Activated naive CD4-positive, alpha-beta T cell treated with anti-CD3 and anti-CD28 coated beads, Interleukin-2, amount 10 ng/mL, durations not matched to agents 7 days and 5 days (primary cell): ENCODE data around the gene MOK.
A peak's percentile ranks its signal among the peaks of the same experiment; 100 is the strongest.

Experiments used
- CTCF ChIA-PET: fragments of 350-600 bp; sonication (Branson Sonifier 250); formaldehyde crosslinking; loops from one replicate; lab custom pipeline; 2021; ENCODE audit warnings: antibody characterized with exemption; lab: Charles Lee
- DNase-seq: peaks from one replicate; pipeline ENCODE4 v3.0.0-alpha.2; 2020
- H3K27ac Mint-ChIP-seq: one replicate; pipeline ENCODE4 v1.8.0; 2021; ENCODE audit warnings: mild to moderate bottlenecking, moderate library complexity, mixed read lengths
- H3K27me3 Mint-ChIP-seq: one replicate; pipeline ENCODE4 v1.8.0; 2021; ENCODE audit warnings: mild to moderate bottlenecking, mixed read lengths
- H3K36me3 Mint-ChIP-seq: one replicate; pipeline ENCODE4 v1.8.0; 2021; ENCODE audit warnings: mixed read lengths
- H3K4me1 Mint-ChIP-seq: one replicate; pipeline ENCODE4 v1.8.0; 2021; ENCODE audit warnings: mixed read lengths
- H3K4me3 Mint-ChIP-seq: one replicate; pipeline ENCODE4 v1.8.0; 2021; ENCODE audit warnings: mild to moderate bottlenecking, moderate library complexity, mixed read lengths
- H3K9me3 Mint-ChIP-seq: one replicate; pipeline ENCODE4 v1.8.0; 2021; ENCODE audit warnings: mixed read lengths

MOK gene

GRCh38 chr14:102225386-102225785 is 79.6 kb downstream of the MOK start:
- CTCF ChIA-PET: no interaction called here
- no peak overlapping the region for H3K27ac Mint-ChIP-seq
- H3K9me3 Mint-ChIP-seq: no peaks in the 10 kb centered on the region
- H3K4me1 Mint-ChIP-seq: peaks cover 4% of the 10 kb centered on the region
- H3K4me3 Mint-ChIP-seq: no peak overlapping the region
- no peak for DNase-seq
- H3K27me3 Mint-ChIP-seq: peaks cover under 1% of the 10 kb centered on the region
- H3K36me3 Mint-ChIP-seq: peaks cover 4% of the 10 kb centered on the region

- Mint-ChIP-seq H3K27me3 (no peaks in the 10 kb centered on the region), H3K27ac (no peak overlapping the region), H3K9me3 (no peaks in the 10 kb centered on the region), H3K4me1 (peaks cover 4% of the 10 kb centered on the region), H3K4me3 (no peak overlapping the region), H3K36me3 (peaks cover 4% of the 10 kb centered on the region)
- CTCF ChIA-PET: no interaction called here
- no peak for DNase-seq
Observed at GRCh38 chr14:102223682-102224081, 81.3 kb downstream of the MOK start.

GRCh38 chr14:102222751-102223150 is 82.2 kb downstream of the MOK start:
- no peak for DNase-seq
- no peaks in the 10 kb centered on the region for H3K9me3 Mint-ChIP-seq
- peaks cover 4% of the 10 kb centered on the region for H3K4me1 Mint-ChIP-seq
- no peaks in the 10 kb centered on the region for H3K27me3 Mint-ChIP-seq
- no peak overlapping the region for H3K27ac Mint-ChIP-seq
- peaks cover 4% of the 10 kb centered on the region for H3K36me3 Mint-ChIP-seq
- H3K4me3 Mint-ChIP-seq: no peak overlapping the region
- CTCF ChIA-PET: no interaction called here

- DNase-seq: no peak
- H3K9me3 Mint-ChIP-seq: no peaks in the 10 kb centered on the region
- H3K4me1 Mint-ChIP-seq: peaks cover 4% of the 10 kb centered on the region
- peaks cover 4% of the 10 kb centered on the region for H3K36me3 Mint-ChIP-seq
- no peaks in the 10 kb centered on the region for H3K27me3 Mint-ChIP-seq
- CTCF ChIA-PET: no interaction called here
- H3K27ac Mint-ChIP-seq: no peak overlapping the region
- no peak overlapping the region for H3K4me3 Mint-ChIP-seq
Observed at GRCh38 chr14:102222009-102222575, 82.9 kb downstream of the MOK start.

- Mint-ChIP-seq H3K27me3 (no peaks in the 10 kb centered on the region), H3K4me3 (no peak overlapping the region), H3K27ac (no peak overlapping the region), H3K4me1 (peaks cover 4% of the 10 kb centered on the region), H3K36me3 (peaks cover 4% of the 10 kb centered on the region), H3K9me3 (no peaks in the 10 kb centered on the region)
- CTCF ChIA-PET: no interaction called here
- no peak for DNase-seq
Observed at GRCh38 chr14:102221026-102221425, 83.9 kb downstream of the MOK start.

GRCh38 chr14:102220031-102220430 is 84.9 kb downstream of the MOK start:
- no peak overlapping the region for H3K4me3 Mint-ChIP-seq
- H3K4me1 Mint-ChIP-seq: peaks cover 4% of the 10 kb centered on the region
- no peak overlapping the region for H3K27ac Mint-ChIP-seq
- DNase-seq: peak; percentile 18
- H3K9me3 Mint-ChIP-seq: no peaks in the 10 kb centered on the region
- CTCF ChIA-PET: no interaction called here
- H3K36me3 Mint-ChIP-seq: peaks cover 4% of the 10 kb centered on the region
- no peaks in the 10 kb centered on the region for H3K27me3 Mint-ChIP-seq

- no peak overlapping the region for H3K4me3 Mint-ChIP-seq
- H3K27ac Mint-ChIP-seq: no peak overlapping the region
- peaks cover 4% of the 10 kb centered on the region for H3K4me1 Mint-ChIP-seq
Observed at GRCh38 chr14:102219316-102219715, 85.6 kb downstream of the MOK start.

GRCh38 chr14:102218688-102219087 is 86.3 kb downstream of the MOK start:
- Mint-ChIP-seq H3K9me3 (no peaks in the 10 kb centered on the region), H3K27me3 (no peaks in the 10 kb centered on the region), H3K27ac (no peak overlapping the region), H3K4me1 (peaks cover 4% of the 10 kb centered on the region), H3K4me3 (no peak overlapping the region), H3K36me3 (peaks cover 1% of the 10 kb centered on the region)
- no peak for DNase-seq
- CTCF ChIA-PET: no interaction called here

More at GRCh38 chr14:102219316-102219715, 85.6 kb downstream of the MOK start:
- Mint-ChIP-seq H3K9me3 (no peaks in the 10 kb centered on the region), H3K27me3 (no peaks in the 10 kb centered on the region), H3K36me3 (peaks cover 2% of the 10 kb centered on the region)
- no peak for DNase-seq
- CTCF ChIA-PET: no interaction called here

GRCh38 chr14:102217987-102218421 is 87.0 kb downstream of the MOK start:
- peaks cover 4% of the 10 kb centered on the region for H3K4me1 Mint-ChIP-seq
- H3K36me3 Mint-ChIP-seq: no peaks in the 10 kb centered on the region
- H3K27ac Mint-ChIP-seq: no peak overlapping the region
- H3K9me3 Mint-ChIP-seq: no peaks in the 10 kb centered on the region
- no peak for DNase-seq
- CTCF ChIA-PET: no interaction called here
- H3K4me3 Mint-ChIP-seq: no peak overlapping the region
- H3K27me3 Mint-ChIP-seq: no peaks in the 10 kb centered on the region

GRCh38 chr14:102217399-102217798 is 87.6 kb downstream of the MOK start:
- Mint-ChIP-seq H3K4me3 (no peak overlapping the region), H3K4me1 (peaks cover 4% of the 10 kb centered on the region), H3K9me3 (no peaks in the 10 kb centered on the region), H3K36me3 (no peaks in the 10 kb centered on the region), H3K27me3 (no peaks in the 10 kb centered on the region), H3K27ac (no peak overlapping the region)
- CTCF ChIA-PET: no interaction called here
- DNase-seq: no peak

GRCh38 chr14:102215576-102216250 is 89.3 kb downstream of the MOK start:
- no peak for DNase-seq
- no peaks in the 10 kb centered on the region for H3K4me1 Mint-ChIP-seq
- CTCF ChIA-PET: interaction anchor here (1.4 kb wide), 1 partner anchor 119 kb away, joined by 4 read pairs; no protein-coding TSS in a partner anchor
- no peaks in the 10 kb centered on the region for H3K36me3 Mint-ChIP-seq
- H3K27me3 Mint-ChIP-seq: no peaks in the 10 kb centered on the region
- H3K4me3 Mint-ChIP-seq: no peak overlapping the region
- H3K27ac Mint-ChIP-seq: no peak overlapping the region
- H3K9me3 Mint-ChIP-seq: no peaks in the 10 kb centered on the region

GRCh38 chr14:102215071-102215470 is 89.9 kb downstream of the MOK start:
- Mint-ChIP-seq H3K4me3 (no peak overlapping the region), H3K27ac (no peak overlapping the region), H3K9me3 (no peaks in the 10 kb centered on the region), H3K27me3 (no peaks in the 10 kb centered on the region), H3K4me1 (no peaks in the 10 kb centered on the region), H3K36me3 (no peaks in the 10 kb centered on the region)
- CTCF ChIA-PET: no interaction called here
- DNase-seq: no peak

GRCh38 chr14:102213984-102214658 is 90.8 kb downstream of the MOK start:
- Mint-ChIP-seq H3K27ac (no peak overlapping the region), H3K27me3 (no peaks in the 10 kb centered on the region), H3K4me1 (no peaks in the 10 kb centered on the region), H3K9me3 (no peaks in the 10 kb centered on the region), H3K4me3 (no peak overlapping the region), H3K36me3 (peaks cover 7% of the 10 kb centered on the region)
- DNase-seq: no peak
- CTCF ChIA-PET: no interaction called here

- no peak for DNase-seq
- Mint-ChIP-seq H3K36me3 (peaks cover 11% of the 10 kb centered on the region), H3K27ac (no peak overlapping the region), H3K4me1 (no peaks in the 10 kb centered on the region), H3K4me3 (no peak overlapping the region), H3K27me3 (no peaks in the 10 kb centered on the region), H3K9me3 (no peaks in the 10 kb centered on the region)
- CTCF ChIA-PET: no interaction called here
Observed at GRCh38 chr14:102213470-102213869, 91.5 kb downstream of the MOK start.

GRCh38 chr14:102212845-102213244 is 92.1 kb downstream of the MOK start:
- no peak overlapping the region for H3K27ac Mint-ChIP-seq
- no peaks in the 10 kb centered on the region for H3K27me3 Mint-ChIP-seq
- DNase-seq: no peak
- no peak overlapping the region for H3K4me3 Mint-ChIP-seq
- CTCF ChIA-PET: no interaction called here
- no peaks in the 10 kb centered on the region for H3K9me3 Mint-ChIP-seq
- H3K36me3 Mint-ChIP-seq: peaks cover 11% of the 10 kb centered on the region
- no peaks in the 10 kb centered on the region for H3K4me1 Mint-ChIP-seq
